Mesodermal cell (in vitro differentiated cells): ENCODE results near the gene DNAH5.

Source experiments
- H3K27ac ChIP-seq: 2 replicates; pipeline ENCODE4 v1.7.0; 2013; ENCODE audit warnings: mild to moderate bottlenecking, low read depth, low read length, moderate library complexity; ENCODE audit not compliant: severe bottlenecking
- H3K36me3 ChIP-seq: 2 replicates; pipeline ENCODE4 v1.7.1; 2013; ENCODE audit warnings: mild to moderate bottlenecking, low read length, moderate library complexity; ENCODE audit not compliant: control insufficient read depth, insufficient read depth
- H3K4me1 ChIP-seq: one replicate; pipeline ENCODE4 v1.7.1; 2013; ENCODE audit warnings: mild to moderate bottlenecking, low read length; ENCODE audit not compliant: insufficient read depth, control insufficient read depth, poor library complexity, severe bottlenecking
- H3K4me3 ChIP-seq: 2 replicates; pipeline ENCODE4 v1.7.0; 2013; ENCODE audit warnings: low read length, control low read depth, mild to moderate bottlenecking; ENCODE audit not compliant: insufficient read depth, poor library complexity, severe bottlenecking; ENCODE audit errors: extremely low read depth
- H3K9me3 ChIP-seq: 2 replicates; pipeline ENCODE4 v1.7.1; 2013; ENCODE audit warnings: mild to moderate bottlenecking, low read length, moderate library complexity; ENCODE audit not compliant: control insufficient read depth
- WGBS, 2 experiments: methylation state at CpG; one replicate each; pipeline ENCODE4 v1.1.5; 2013; ENCODE audit warnings: missing lambda C conversion rate in 2 of 2; ENCODE audit not compliant: insufficient coverage in 2 of 2; 5-methylcytosine and 5-hydroxymethylcytosine counted together

Gene DNAH5

DNA sequence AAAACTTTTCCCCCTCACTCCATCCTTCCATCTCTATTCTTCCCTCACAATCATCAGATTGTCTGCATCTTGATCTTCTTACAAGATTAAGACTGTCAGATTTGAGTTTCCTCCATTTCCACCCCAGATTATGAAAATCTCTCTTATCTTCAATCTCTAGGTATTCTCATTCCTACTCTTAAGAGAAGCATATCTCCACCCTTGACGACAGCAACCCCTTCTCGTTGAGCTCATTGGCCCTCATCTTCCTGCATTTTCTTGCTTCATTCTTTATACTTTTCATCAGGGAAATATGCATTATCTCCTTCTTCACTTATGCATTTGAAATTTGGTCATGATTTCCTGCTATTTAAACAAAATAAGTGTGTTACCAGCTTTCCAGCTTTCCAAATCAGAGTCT, 301.3 kb downstream of the DNAH5 start:
- Histone ChIP-seq H3K4me1 (no peaks in the 10 kb centered on the region), H3K4me3 (no peak overlapping the region), H3K9me3 (no peaks in the 10 kb centered on the region), H3K27ac (no peak overlapping the region), H3K36me3 (no peaks in the 10 kb centered on the region)
- WGBS, 2 experiments, result 84 to 100% methylated on average over 2 of the region's 2 CpGs
